ENCODE results near the gene SPINK4.

Gene SPINK4

GRCh38 chr9:33202018-33202417, 37.9 kb upstream of the SPINK4 start:
- TF ChIP-seq, protein P1, sequence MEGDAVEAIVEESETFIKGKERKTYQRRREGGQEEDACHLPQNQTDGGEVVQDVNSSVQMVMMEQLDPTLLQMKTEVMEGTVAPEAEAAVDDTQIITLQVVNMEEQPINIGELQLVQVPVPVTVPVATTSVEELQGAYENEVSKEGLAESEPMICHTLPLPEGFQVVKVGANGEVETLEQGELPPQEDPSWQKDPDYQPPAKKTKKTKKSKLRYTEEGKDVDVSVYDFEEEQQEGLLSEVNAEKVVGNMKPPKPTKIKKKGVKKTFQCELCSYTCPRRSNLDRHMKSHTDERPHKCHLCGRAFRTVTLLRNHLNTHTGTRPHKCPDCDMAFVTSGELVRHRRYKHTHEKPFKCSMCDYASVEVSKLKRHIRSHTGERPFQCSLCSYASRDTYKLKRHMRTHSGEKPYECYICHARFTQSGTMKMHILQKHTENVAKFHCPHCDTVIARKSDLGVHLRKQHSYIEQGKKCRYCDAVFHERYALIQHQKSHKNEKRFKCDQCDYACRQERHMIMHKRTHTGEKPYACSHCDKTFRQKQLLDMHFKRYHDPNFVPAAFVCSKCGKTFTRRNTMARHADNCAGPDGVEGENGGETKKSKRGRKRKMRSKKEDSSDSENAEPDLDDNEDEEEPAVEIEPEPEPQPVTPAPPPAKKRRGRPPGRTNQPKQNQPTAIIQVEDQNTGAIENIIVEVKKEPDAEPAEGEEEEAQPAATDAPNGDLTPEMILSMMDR (IDR thresholded peaks at IDR 0.05; ENCODE audit: borderline replicate concordance, extremely low read depth, low read length, poor library complexity, severe bottlenecking): no peak
- TF ChIP-seq EZH2 (IDR thresholded peaks at IDR 0.05; ENCODE audit: borderline replicate concordance, low read depth, low read length, severe bottlenecking): no peak
- peaks cover 11% of the 10 kb centered on the region for H3K27me3 ChIP-seq (ENCODE audit: insufficient read depth, low read length, poor library complexity)
- H3K27ac ChIP-seq (ENCODE audit: low read length): no peak overlapping the region
- H3K4me1 ChIP-seq (ENCODE audit: insufficient read depth, low read length): 0 out of 2 replicates have a peak, but pooled peaks cover 7% of the 10 kb centered on the region
- no peaks in the 10 kb centered on the region for H3K79me2 ChIP-seq (ENCODE audit: insufficient read depth, low read length)
- no peak overlapping the region for H3K4me3 ChIP-seq (ENCODE audit: low read depth in 1 of 2, low read length in 2 of 2)
- no peaks in the 10 kb centered on the region for H3K9me3 ChIP-seq (ENCODE audit: insufficient read depth, low read length, severe bottlenecking)
- ATAC-seq (ENCODE audit: insufficient read depth, low read depth) (0 out of 3 replicates have a peak, but pooled peaks have one; percentile 13), DNase-seq (no peak)
- no peaks in the 10 kb centered on the region for H4K20me1 ChIP-seq (ENCODE audit: insufficient read depth, low read length)
- H3K9ac ChIP-seq (ENCODE audit: low read depth, low read length): no peak overlapping the region
- no peaks in the 10 kb centered on the region for H3K36me3 ChIP-seq (ENCODE audit: insufficient read depth, low read length)
- no peak overlapping the region for H2AFZ ChIP-seq (ENCODE audit: low read depth, low read length)
- no peak overlapping the region for H3K4me2 ChIP-seq (ENCODE audit: insufficient read depth, low read length)

DNA sequence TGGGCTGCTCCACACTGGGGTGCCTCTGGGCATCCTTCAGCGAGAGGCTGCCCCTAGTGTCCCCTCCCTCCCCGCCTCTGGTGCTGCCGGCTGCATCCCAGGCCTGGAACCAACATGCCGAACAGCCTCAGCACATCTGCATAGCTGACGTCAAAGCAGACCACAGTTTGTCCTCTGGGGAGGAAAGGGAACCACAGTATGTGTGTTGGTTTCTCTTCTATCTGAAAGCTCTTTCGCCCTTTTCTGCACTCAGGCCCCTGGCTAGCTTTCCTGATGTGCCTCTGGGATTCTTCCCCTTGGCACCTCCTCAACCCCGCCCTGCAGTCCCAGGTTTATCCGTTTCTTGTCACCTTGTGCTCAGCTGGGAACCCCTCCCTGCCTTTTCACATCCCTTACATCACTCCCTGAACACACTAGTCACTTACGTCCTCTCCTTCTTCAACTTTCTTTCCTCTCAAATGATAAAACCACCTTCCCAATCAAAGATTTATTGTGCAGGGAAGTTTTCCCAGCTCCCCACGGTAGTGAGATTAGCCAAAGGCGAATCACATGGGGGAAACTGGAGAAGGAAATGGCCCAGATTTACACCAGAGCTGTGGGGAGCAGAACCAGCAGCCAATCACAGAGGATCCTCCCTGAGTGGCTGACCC, 37.3 kb upstream of the SPINK4 start:
- Histone ChIP-seq H4K20me1 (ENCODE audit: insufficient read depth, low read length) (no peaks in the 10 kb centered on the region), H3K79me2 (ENCODE audit: insufficient read depth, low read length) (no peaks in the 10 kb centered on the region), H3K27ac (ENCODE audit: low read length) (no peak overlapping the region), H2AFZ (ENCODE audit: low read depth, low read length) (no peak overlapping the region), H3K36me3 (ENCODE audit: insufficient read depth, low read length) (no peaks in the 10 kb centered on the region), H3K27me3 (ENCODE audit: insufficient read depth, low read length, poor library complexity) (peaks cover 11% of the 10 kb centered on the region), H3K4me2 (ENCODE audit: insufficient read depth, low read length) (peak overlapping the region; percentile 16; the same call in 1 of the 2 replicates), H3K4me3 (ENCODE audit: low read depth in 1 of 2, low read length in 2 of 2) (no peak overlapping the region), H3K4me1 (ENCODE audit: insufficient read depth, low read length) (0 out of 2 replicates have a peak, but pooled peaks cover 7% of the 10 kb centered on the region), H3K9me3 (ENCODE audit: insufficient read depth, low read length, severe bottlenecking) (no peaks in the 10 kb centered on the region), H3K9ac (ENCODE audit: low read depth, low read length) (no peak overlapping the region)
- DNase-seq (peak; percentile 49), ATAC-seq (ENCODE audit: insufficient read depth, low read depth) (peak; percentile 97)
- TF ChIP-seq, protein P1 (IDR thresholded peaks at IDR 0.05; ENCODE audit: borderline replicate concordance, extremely low read depth, low read length, poor library complexity, severe bottlenecking): no peak
- no peak for TF ChIP-seq EZH2 (IDR thresholded peaks at IDR 0.05; ENCODE audit: borderline replicate concordance, low read depth, low read length, severe bottlenecking)

DNA sequence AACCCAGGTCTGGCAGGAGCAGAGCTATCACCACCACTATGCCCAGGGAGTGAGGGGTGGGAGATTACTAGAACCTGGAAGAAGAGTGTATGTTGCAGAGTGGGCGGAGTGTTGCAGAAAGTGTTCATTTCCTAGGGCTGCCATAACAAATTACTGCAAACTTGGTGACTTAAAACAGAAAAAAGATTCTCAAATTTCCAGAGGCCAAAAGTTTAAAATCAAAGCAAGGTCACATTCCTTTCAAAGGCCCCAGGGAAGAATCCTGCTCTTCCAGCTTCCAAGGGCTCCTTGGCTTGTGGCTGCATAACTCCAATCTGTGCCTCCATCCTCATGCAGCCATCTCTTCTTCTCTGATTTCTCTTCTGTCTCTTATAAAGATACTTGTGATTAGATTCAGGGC, 30.6 kb upstream of the SPINK4 start:
- Histone ChIP-seq H3K4me2 (ENCODE audit: insufficient read depth, low read length) (no peak overlapping the region), H3K36me3 (ENCODE audit: insufficient read depth, low read length) (no peaks in the 10 kb centered on the region), H3K27ac (ENCODE audit: low read length) (no peak overlapping the region), H2AFZ (ENCODE audit: low read depth, low read length) (no peak overlapping the region), H3K9me3 (ENCODE audit: insufficient read depth, low read length, severe bottlenecking) (no peaks in the 10 kb centered on the region), H4K20me1 (ENCODE audit: insufficient read depth, low read length) (no peaks in the 10 kb centered on the region), H3K27me3 (ENCODE audit: insufficient read depth, low read length, poor library complexity) (no peaks in the 10 kb centered on the region), H3K79me2 (ENCODE audit: insufficient read depth, low read length) (no peaks in the 10 kb centered on the region), H3K4me1 (ENCODE audit: insufficient read depth, low read length) (no peaks in the 10 kb centered on the region), H3K9ac (ENCODE audit: low read depth, low read length) (no peak overlapping the region), H3K4me3 (ENCODE audit: low read depth in 1 of 2, low read length in 2 of 2) (no peak overlapping the region)
- no peak for TF ChIP-seq EZH2 (IDR thresholded peaks at IDR 0.05; ENCODE audit: borderline replicate concordance, low read depth, low read length, severe bottlenecking)
- TF ChIP-seq, protein P1 (IDR thresholded peaks at IDR 0.05; ENCODE audit: borderline replicate concordance, extremely low read depth, low read length, poor library complexity, severe bottlenecking): no peak
- DNase-seq (no peak), ATAC-seq (ENCODE audit: insufficient read depth, low read depth) (no peak)
